Gastroesophageal sphincter (tissue), 4 donors: ENCODE measurements around the gene GNLY. TPM values are rescaled to one million over a fixed set of nuclear protein-coding genes. Genes with fewer than 3 reads are reported as not detected.

ENCODE experiments used
- ATAC-seq: fragments of 150-250 bp; one replicate; pipeline ENCODE4 v1.9.1; 2016; ENCODE audit warnings: mild to moderate bottlenecking, moderate library complexity
- H3K27ac ChIP-seq, 4 donors: fragments of 200-600 bp; sonication (generic) in 3 of 4; 1 replicate in 3 of 4; 2 replicates in 1 of 4; pipeline ENCODE4 v1.5.1; 2016 to 2019
- H3K27me3 ChIP-seq: fragments of 200-600 bp; sonication (generic); one replicate; pipeline ENCODE4 v1.5.1; 2019
- H3K36me3 ChIP-seq, 2 donors: fragments of 200-600 bp; sonication (generic); one replicate each; pipeline ENCODE4 v1.5.1; 2019; ENCODE audit warnings: control low read depth in 1 of 2
- H3K4me1 ChIP-seq, 3 donors: fragments of 200-600 bp; sonication (generic); 1 replicate in 2 of 3; 2 replicates in 1 of 3; pipeline ENCODE4 v1.5.1; 2016 to 2019; ENCODE audit warnings: control low read depth in 2 of 3
- H3K4me3 ChIP-seq, 2 donors: fragments of 200-600 bp; sonication (generic); one replicate each; pipeline ENCODE4 v1.5.1; 2019; ENCODE audit warnings: mild to moderate bottlenecking in 1 of 2, moderate library complexity in 1 of 2
- H3K9me3 ChIP-seq, 3 donors: fragments of 200-600 bp; sonication (generic); one replicate each; pipeline ENCODE4 v1.5.1; 2017 to 2019; ENCODE audit warnings: control low read depth in 2 of 3
- CTCF ChIP-seq, 4 experiments: fragments of 200-600 bp in 2 of 4; fragments of 450-650 bp in 2 of 4; sonication (generic) in 1 of 4; IDR thresholded peaks; one replicate each; pipeline ENCODE4 v1.5.1; 2017 to 2019; ENCODE audit warnings: antibody characterized with exemption in 4 of 4, mild to moderate bottlenecking in 2 of 4, moderate library complexity in 2 of 4
- EP300 ChIP-seq: sonication (generic); formaldehyde crosslinking; IDR thresholded peaks from one replicate; pipeline ENCODE4 v1.6.1; 2017; ENCODE audit warnings: antibody characterized with exemption, mild to moderate bottlenecking
- POLR2A ChIP-seq, 2 donors: fragments of 450-650 bp; IDR thresholded peaks; one replicate each; pipeline ENCODE4 v1.6.1; 2017; ENCODE audit warnings: antibody characterized with exemption in 2 of 2, mild to moderate bottlenecking in 2 of 2, moderate library complexity in 1 of 2
- POLR2AphosphoS5 ChIP-seq: sonication (generic); formaldehyde crosslinking; IDR thresholded peaks from one replicate; pipeline ENCODE4 v1.6.1; 2017; ENCODE audit warnings: antibody characterized with exemption
- WGBS, 2 donors: methylation state at CpG; one replicate each; pipeline ENCODE4 v1.1.5; 2018; ENCODE audit warnings: low coverage in 1 of 2; 5-methylcytosine and 5-hydroxymethylcytosine counted together
- total RNA-seq, 4 donors: library from RNA; depleted of rRNA; stranded (reverse); fragments of >200 nt; gene quantifications; one replicate each; pipeline ENCODE4 v1.1.0, GENCODE V29; 2016

Gene GNLY
- total RNA-seq, 4 donors from 2014 or later = 0.54 to 3.1 TPM; not detected in 2

- Histone ChIP-seq H3K9me3 (no peaks in the 10 kb centered on the region), H3K4me3 (no peak overlapping the region), H3K27ac (no peak overlapping the region), H3K27me3 (peaks cover 9% of the 10 kb centered on the region), H3K36me3 (no peaks in the 10 kb centered on the region), H3K4me1 (no peaks in the 10 kb centered on the region)
- ATAC-seq = no peak
- 67 to 88% methylated on average over 3 to 6 of the region's 11 CpGs for WGBS, 2 donors
- no peak for TF ChIP-seq EP300
- no peak for TF ChIP-seq POLR2AphosphoS5
- TF ChIP-seq POLR2A (IDR thresholded peaks at IDR 0.05) = no peak
- TF ChIP-seq CTCF (IDR thresholded peaks at IDR 0.05) = no peak
These were observed 4.2 kb downstream of the GNLY start for GRCh38 chr2:85698184-85698879.

- TF ChIP-seq CTCF (IDR thresholded peaks at IDR 0.05) (no peak), POLR2A (IDR thresholded peaks at IDR 0.05) (no peak), POLR2AphosphoS5 (no peak), EP300 (no peak)
- Histone ChIP-seq H3K9me3 (no peaks in the 10 kb centered on the region), H3K27ac (no peak overlapping the region), H3K4me3 (no peak overlapping the region), H3K27me3 (peaks cover 9% of the 10 kb centered on the region), H3K4me1 (no peaks in the 10 kb centered on the region), H3K36me3 (no peaks in the 10 kb centered on the region)
- 81 to 88% methylated on average over 3 to 8 of the region's 8 CpGs for WGBS, 2 donors
- ATAC-seq = no peak
These were observed 4.7 kb downstream of the GNLY start for GRCh38 chr2:85698880-85699254.

- ATAC-seq = no peak
- TF ChIP-seq POLR2A (IDR thresholded peaks at IDR 0.05) = no peak
- 80% methylated on average over 1 of the region's 1 CpG; no CpG with 5 or more reads in 1 of the 2 donors for WGBS, 2 donors
- no peaks in the 10 kb centered on the region for H3K9me3 ChIP-seq
- H3K27me3 ChIP-seq = peaks cover 9% of the 10 kb centered on the region
- no peaks in the 10 kb centered on the region for H3K4me1 ChIP-seq
- no peak overlapping the region for H3K27ac ChIP-seq
- H3K36me3 ChIP-seq = no peaks in the 10 kb centered on the region
- no peak overlapping the region for H3K4me3 ChIP-seq
These were observed 5.2 kb downstream of the GNLY start for GRCh38 chr2:85699325-85699724.

- Histone ChIP-seq H3K27ac (no peak overlapping the region), H3K9me3 (no peaks in the 10 kb centered on the region), H3K27me3 (peaks cover 7% of the 10 kb centered on the region), H3K4me1 (peaks cover 0 to 15% (median 12%) of the 10 kb centered on the region in 3 donors), H3K36me3 (no peaks in the 10 kb centered on the region), H3K4me3 (no peak overlapping the region)
- ATAC-seq = no peak
- TF ChIP-seq POLR2A (IDR thresholded peaks at IDR 0.05) (no peak), POLR2AphosphoS5 (no peak), EP300 (no peak), CTCF (IDR thresholded peaks at IDR 0.05) (no peak)
These were observed 8.0 kb downstream of the GNLY start for GRCh38 chr2:85702172-85702571.

GRCh38 chr2:85702800-85703199 lies 8.6 kb downstream of the GNLY start:
- no peaks in the 10 kb centered on the region for H3K36me3 ChIP-seq
- TF ChIP-seq CTCF (IDR thresholded peaks at IDR 0.05) = no peak
- no peak for TF ChIP-seq POLR2A (IDR thresholded peaks at IDR 0.05)
- no peak for TF ChIP-seq EP300
- no peak for TF ChIP-seq POLR2AphosphoS5
- no peak overlapping the region for H3K27ac ChIP-seq
- no peak overlapping the region for H3K4me3 ChIP-seq
- H3K27me3 ChIP-seq = peaks cover under 1% of the 10 kb centered on the region
- no peak for ATAC-seq
- H3K4me1 ChIP-seq = peaks cover 0 to 19% (median 12%) of the 10 kb centered on the region in 3 donors
- no peaks in the 10 kb centered on the region for H3K9me3 ChIP-seq
- WGBS, 2 donors = 81 to 88% methylated on average over 4 of the region's 4 CpGs
